NCI-H748 (cell line): ENCODE data around the gene CAMK2G.

Experiments
- DNase-seq: peaks from one replicate; lab custom pipeline; 2025; ENCODE audit not compliant: unreplicated experiment; lab: John Stamatoyannopoulos, UW

The CAMK2G gene

GRCh38 chr10:73865107-73865458 is 9.3 kb downstream of the CAMK2G start:
- no peak for DNase-seq

- DNase-seq, result no peak
Measured at GRCh38 chr10:73864229-73864628, 10.1 kb downstream of the CAMK2G start.

GRCh38 chr10:73863039-73863817 is 11.1 kb downstream of the CAMK2G start:
- no peak for DNase-seq

GRCh38 chr10:73862011-73862410 is 12.3 kb downstream of the CAMK2G start:
- DNase-seq, result no peak

- DNase-seq, result no peak
Measured at GRCh38 chr10:73859784-73860491, 14.4 kb downstream of the CAMK2G start.

- no peak for DNase-seq
Measured at GRCh38 chr10:73859428-73859783, 14.9 kb downstream of the CAMK2G start.

- no peak for DNase-seq
Measured at GRCh38 chr10:73858750-73859427, 15.5 kb downstream of the CAMK2G start.

GRCh38 chr10:73858013-73858708 is 16.2 kb downstream of the CAMK2G start:
- DNase-seq, result no peak

GRCh38 chr10:73857446-73857845 is 16.9 kb downstream of the CAMK2G start:
- DNase-seq, result no peak

- no peak for DNase-seq
Measured at GRCh38 chr10:73856261-73856660, 18.1 kb downstream of the CAMK2G start.

GRCh38 chr10:73855413-73855812 is 18.9 kb downstream of the CAMK2G start:
- DNase-seq, result no peak

GRCh38 chr10:73854310-73854709 is 20.0 kb downstream of the CAMK2G start:
- DNase-seq, result no peak

- no peak for DNase-seq
Measured at GRCh38 chr10:73853196-73853595, 21.2 kb downstream of the CAMK2G start.

- DNase-seq, result no peak
Measured at GRCh38 chr10:73850863-73851461, 23.4 kb downstream of the CAMK2G start.

- DNase-seq, result no peak
Measured at GRCh38 chr10:73850211-73850610, 24.1 kb downstream of the CAMK2G start.

- peak; percentile 50 for DNase-seq
Measured at GRCh38 chr10:73848821-73849489, 25.4 kb downstream of the CAMK2G start.

- no peak for DNase-seq
Measured at GRCh38 chr10:73847031-73847430, 27.3 kb downstream of the CAMK2G start.

GRCh38 chr10:73843261-73843660 is 31.1 kb downstream of the CAMK2G start:
- DNase-seq, result no peak

- no peak for DNase-seq
Measured at GRCh38 chr10:73842349-73842748, 32.0 kb downstream of the CAMK2G start.

- no peak for DNase-seq
Measured at GRCh38 chr10:73841526-73842285, 32.6 kb downstream of the CAMK2G start.
